HG02678 (cell line): ENCODE results near the gene PLCL2.
"Not testable (repeated sequence)": the region's sequence is repeated elsewhere in the genome, so short reads cannot be mapped to it uniquely, and the experiment has no call there.

ENCODE experiments used
- ATAC-seq: cut with Tn5 transposase; IDR thresholded peaks from one replicate; pipeline ENCODE4 v1.9.1; 2021; ENCODE audit warnings: mild to moderate bottlenecking, moderate library complexity; ENCODE audit not compliant: unreplicated experiment

The PLCL2 gene

DNA sequence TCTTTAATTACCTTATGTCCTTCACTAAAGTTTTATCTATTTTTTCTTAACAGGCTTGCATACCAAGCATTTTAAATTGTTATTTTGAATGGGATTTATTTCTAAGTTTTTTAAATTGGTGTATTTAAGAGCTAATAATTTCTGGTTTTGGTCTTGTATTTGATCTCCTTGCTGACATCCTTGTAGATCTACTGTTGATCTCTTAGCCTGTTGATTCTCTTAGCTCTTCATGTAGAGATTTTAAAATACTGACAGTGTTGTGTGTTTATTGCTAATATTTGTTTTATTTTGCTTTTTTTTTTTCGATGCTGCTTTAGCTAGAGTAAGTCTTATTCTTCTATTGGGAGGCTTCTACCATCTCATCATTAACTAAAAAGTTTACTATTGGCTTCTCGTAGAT lies 65.5 kb downstream of the PLCL2 start:
- ATAC-seq = no peak

DNA sequence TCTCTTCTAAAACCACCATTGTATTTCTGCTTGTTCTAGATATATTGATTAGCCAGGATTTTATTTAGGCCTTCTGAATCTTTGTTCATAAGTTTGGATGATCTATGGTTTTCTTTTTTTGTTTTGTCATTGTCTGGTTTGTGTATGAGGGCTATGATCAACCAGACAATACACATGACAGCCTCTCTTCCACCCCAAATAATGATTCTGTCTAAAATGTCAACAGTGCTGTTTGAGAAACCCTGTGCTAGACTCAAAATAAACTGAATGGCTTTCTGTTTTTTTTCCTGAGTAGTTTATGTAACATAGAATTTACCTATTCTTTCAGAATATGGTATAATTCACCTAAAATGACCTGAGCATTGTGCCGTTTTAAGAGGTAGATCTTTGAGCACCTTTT lies 66.1 kb downstream of the PLCL2 start:
- no peak for ATAC-seq

DNA sequence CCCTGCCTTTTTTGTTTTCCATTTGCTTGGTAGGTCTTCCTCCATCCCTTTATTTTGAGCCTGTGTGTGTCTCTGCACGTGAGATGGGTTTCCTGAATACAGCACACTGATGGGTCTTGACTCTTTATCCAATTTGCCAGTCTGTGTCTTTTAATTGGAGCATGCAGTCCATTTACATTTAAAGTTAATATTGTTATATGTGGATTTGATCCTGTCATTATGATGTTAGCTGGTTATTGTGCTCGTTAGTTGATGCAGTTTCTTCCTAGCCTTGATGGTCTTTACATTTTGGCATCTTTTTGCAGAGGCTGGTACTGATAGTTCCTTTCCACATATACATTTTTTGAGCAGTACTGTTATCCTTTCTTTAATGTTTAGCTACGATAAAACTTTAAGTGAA lies 73.1 kb downstream of the PLCL2 start:
- not testable (repeated sequence) for ATAC-seq

DNA sequence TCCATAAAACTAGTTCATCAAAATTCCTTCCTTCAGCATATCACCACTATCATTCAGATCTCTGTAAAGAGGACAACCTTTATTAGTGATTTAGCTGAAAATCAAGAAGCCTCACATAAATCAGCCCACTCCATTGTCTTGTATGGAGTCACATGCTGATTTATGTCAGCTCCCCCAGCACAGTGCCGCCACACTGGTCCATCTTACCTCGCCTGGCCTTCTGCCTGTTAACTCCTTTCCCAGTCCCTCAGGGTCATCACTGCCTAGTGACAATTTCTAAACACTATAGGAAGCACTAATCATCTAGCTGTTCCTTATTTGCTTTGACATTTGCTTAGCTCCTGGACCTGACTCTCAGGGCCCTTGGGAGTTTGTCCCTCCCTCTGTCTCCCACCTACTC lies 75.4 kb downstream of the PLCL2 start:
- no peak for ATAC-seq

DNA sequence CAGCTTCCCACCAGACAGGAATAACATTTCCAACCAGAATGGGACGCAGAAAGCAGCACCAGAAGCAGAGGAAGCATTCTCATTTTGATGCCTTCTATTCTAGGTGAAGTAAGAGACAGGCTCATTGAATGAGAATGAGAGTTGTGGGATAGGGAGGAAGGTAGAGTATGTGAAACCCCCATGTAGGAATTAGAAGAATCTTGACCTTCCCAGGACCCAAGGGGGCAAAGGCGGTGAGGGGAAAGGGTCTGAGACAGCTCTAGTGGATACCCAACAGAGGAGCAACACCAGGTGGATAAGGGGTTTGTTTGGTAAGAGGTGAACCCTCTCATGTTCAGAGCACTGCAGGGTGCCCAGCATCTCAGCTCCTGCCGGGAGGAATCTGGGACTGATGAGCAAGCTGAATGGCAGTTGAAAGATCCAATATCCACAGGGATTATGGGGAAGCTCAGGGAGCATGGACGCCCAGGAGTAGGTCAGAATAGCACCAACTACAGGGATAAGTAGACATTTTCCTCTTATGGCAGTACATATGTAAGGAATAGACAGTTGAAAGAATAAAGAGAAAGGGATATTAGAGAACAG lies 77.0 kb downstream of the PLCL2 start:
- ATAC-seq = no peak

DNA sequence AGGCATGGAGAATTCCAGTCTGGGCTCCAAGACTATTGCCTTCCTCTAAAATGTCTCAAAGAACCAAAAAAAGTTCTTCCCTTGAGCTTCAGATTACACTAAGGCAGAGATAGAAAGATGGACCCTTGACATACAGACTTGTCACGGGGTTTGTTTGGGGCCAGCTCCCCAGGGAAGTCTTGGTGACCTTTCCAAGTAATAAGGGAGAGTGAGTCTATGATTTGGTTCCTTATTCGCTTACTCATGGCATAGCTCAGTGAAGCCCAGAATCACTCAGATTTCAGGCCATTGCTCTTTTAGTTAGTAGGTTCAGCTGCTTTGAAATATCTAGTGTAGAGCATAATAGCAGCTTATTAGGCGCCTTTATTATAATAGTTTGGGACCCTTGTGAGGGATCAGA lies 90.3 kb downstream of the PLCL2 start:
- no peak for ATAC-seq

DNA sequence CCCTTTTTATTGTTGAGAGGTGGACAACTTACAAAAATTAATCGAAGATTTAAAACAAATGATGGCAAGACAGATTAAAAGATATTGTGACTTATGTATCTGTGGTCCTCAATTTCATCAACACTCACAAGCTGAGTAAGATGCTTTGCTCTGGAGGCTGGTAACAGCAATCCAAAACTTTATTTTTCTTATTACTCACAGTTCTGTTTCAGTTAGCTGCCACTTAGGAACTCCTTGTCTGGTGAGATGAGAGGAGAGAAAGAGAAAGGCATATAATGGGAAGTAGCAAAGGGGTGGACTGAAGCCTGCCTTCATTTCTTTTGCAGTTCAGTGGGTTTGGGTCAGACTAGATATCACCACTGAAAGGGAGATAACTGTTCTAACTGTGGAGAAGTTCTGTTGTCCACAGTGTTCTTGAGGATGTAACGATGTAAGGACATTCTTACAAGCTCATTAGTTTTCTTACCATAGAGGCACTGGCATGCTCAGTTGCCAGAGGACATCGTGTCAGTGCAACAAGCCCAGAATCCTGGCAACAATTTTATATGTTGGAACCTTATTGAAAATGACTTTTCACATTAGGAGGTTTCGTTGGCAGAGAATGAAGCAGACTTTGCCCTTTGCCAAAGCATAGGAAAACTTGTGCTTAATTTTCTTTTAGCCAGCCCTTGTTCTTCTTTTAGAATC lies 93.6 kb downstream of the PLCL2 start:
- no peak for ATAC-seq

DNA sequence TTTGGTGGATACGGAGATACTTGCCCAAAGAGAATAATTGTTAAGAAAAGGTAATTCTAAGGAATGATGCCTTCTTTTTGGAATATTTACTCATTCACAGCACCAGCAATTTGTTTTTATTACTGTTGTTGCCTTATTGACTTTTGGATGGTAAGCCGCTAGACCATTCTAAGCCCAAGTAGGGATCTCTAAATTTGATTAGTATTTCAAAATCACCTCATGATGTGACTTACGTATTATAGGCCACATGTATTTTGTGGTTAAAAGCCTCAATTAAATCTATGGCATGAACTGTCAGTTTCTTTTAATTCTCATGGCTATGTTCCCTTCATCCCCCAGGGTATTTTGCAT lies 94.1 kb downstream of the PLCL2 start:
- ATAC-seq = no peak

DNA sequence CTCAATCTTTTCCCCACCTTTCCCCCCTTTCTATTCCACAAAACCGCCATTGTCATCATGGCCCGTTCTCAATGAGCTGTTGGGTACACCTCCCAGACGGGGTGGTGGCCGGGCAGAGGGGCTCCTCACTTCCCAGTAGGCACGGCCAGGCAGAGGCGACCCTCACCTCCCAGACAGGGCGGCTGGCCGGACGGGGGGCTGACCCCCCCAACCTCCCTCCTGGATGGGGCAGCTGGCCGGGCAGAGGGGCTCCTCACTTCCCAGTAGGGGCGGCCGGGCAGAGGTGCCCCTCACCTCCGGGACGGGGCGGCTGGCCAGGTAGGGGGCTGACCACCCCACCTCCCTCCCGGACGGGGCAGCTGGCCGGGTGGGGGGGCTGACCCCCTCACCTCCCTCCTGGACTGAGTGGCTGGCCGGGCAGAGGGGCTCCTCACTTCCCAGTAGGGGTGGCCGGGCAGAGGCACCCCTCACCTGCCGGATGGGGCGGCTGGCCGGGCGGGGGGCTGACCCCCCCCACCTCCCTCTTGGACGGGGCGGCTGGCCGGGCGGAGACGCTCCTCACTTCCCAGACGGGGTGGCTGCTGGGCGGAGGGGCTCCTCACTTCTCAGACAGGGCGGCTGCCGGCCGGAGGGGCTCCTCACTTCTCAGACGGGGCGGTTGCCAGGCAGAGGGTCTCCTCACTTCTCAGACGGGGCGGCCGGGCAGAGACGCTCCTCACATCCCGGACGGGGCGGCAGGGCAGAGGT lies 95.2 kb downstream of the PLCL2 start:
- ATAC-seq = not testable (repeated sequence)

DNA sequence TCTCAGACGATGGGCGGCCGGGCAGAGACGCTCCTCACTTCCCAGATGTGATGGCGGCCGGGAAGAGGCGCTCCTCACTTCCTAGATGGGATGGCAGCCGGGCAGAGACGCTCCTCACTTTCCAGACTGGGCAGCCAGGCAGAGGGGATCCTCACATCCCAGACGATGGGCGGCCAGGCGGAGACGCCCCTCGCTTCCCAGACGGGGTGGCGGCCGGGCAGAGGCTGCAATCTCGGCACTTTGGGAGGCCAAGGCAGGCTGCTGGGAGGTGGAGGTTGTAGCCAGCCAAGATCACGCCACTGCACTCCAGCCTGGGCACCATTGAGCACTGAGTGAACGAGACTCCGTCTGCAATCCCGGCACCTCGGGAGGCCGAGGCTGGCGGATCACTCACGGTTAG lies 95.8 kb downstream of the PLCL2 start:
- ATAC-seq = not testable (repeated sequence)

DNA sequence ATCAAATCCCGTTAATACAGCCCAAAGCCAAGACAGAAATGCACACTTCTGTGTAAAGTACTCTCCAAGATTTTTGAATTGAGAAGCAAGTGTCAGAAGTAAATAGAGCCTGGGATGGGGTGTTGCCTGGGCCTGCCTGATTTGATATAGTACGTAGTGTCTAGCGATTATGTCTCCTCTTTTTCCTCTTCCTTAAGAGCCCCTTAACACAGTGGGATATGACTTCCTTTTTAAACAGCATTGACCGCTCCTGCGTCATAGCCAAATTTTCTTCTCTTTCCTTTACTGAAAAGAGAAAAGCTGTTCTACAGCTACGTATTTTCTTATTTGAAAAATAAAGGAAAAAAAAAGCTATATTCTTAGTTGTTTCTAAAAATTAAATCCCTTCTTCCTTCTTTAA lies 97.7 kb downstream of the PLCL2 start:
- no peak for ATAC-seq

DNA sequence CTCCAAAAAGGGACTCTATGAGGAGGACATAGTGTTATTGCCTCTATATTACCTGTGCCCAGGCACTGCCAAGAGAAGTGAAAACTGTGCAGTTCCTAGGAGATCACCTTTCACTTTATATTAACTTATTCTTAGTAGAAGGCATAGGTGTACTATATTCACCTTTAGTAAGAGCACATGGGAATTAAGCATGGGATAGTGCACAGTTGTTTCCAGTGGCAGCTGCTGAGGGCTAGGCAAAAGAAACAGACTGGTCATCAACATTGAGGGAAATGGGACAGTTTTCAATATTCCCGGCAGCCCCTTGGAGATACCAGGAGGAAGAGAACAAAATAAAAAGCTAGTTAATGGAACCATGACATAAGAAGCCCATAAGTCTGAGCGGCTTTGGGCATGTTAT lies 100.9 kb downstream of the PLCL2 start:
- ATAC-seq = no peak

DNA sequence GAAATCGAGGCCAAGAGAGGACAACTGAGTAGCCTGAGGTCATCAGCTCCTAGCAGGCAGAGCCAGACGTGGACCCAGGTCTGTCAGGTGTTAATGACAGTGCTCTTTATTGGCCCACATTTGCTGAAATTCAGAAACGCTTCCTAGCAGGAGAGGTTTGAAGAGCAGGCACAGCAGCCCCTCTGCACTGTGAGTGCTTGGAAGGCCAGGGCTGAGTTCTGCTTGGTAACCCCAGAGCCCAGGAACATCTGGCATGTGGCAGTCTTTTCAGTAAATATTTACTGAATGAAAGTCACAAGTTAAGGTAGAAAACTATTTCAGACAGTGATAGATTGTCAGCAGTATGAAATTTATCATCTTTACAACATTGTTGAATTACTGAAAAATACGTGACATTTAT lies 102.4 kb downstream of the PLCL2 start:
- no peak for ATAC-seq

DNA sequence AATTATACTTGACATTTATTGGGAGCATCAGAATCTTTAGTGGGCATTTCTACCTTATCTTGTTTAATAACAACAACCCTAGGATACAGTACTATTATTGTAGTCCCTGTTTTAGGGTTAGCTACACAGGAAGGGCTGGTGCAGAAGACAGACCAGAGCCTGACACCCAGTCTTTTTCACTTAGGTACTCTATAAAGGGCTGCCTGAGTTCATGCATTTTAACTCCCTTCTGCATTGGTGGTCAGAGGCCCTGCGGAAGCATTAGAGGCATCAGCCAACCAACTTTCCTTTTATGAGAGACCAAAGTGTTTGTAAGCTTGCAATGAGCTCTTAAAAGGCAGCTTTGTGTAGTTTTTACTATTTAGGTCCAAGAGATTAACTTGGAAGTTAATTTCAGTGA lies 105.4 kb downstream of the PLCL2 start:
- ATAC-seq = no peak

DNA sequence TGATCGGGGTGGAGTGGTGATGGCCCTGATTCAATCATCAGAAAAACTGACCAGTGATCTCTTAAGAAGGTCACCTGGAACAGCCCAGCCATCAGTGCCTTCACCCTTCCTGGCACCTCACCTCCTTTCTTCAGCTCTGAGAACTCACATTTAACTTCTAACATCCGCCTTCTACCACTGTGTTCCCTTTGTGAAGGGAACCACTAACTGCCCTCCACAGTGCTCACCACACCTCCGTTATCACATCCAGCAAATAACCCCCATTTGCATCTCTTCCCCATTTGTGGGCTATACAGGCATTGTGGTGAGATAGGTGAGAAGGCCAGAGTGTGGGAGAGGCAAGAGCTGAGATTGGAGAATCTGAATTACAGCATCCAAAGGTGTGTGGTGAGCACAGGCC lies 107.4 kb downstream of the PLCL2 start:
- ATAC-seq = no peak

DNA sequence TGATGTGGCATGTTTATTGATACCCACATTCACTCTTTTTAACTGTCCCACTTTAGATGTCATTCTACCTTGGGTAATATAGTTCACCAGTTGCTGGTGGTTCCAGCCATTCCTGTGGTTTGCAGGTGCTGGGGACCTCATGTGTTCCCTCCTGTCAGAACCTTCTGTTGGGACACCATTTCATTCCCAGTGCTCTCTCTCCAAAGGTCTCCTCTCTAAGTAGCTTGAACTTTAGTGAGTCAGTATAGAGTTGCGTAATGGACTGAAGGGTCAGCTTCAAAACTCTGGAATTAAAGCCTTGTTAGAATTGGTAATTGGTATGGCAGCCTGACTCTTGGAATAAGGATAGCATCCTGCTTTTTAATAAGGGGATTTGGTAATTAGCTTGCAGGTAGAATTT lies 108.5 kb downstream of the PLCL2 start:
- no peak for ATAC-seq

DNA sequence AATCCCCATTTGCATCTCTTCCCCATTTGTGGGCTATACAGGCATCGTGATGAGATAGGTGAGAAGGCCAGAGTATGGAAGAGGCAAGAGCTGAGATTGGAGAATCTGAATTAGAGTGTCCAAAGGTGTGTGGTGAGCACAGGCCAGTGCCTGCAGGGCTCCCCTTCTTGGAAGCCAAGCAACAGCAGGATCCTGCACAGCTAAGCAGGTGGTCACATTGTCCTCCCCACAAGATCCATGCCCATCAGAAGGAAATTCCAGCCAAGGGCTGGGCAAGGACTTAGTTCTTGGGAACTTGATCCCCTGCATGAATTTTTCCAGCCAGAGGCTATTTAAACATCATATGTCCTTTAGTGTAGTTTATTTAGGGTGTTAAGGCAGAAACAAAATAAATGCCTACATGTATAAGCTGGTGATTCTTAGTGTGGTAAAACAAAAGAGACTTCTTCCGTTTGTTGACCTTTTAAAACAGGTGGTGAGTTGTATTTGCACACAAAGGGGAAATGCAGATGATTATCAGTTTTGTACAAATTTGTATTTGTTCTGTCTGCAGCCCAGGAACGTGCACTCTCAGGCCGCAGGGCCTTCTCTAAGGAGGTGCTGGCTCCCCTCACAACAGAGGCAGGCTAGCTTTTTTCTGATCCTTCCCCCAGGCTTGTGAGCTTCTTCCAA lies 110.2 kb downstream of the PLCL2 start:
- ATAC-seq = no peak

DNA sequence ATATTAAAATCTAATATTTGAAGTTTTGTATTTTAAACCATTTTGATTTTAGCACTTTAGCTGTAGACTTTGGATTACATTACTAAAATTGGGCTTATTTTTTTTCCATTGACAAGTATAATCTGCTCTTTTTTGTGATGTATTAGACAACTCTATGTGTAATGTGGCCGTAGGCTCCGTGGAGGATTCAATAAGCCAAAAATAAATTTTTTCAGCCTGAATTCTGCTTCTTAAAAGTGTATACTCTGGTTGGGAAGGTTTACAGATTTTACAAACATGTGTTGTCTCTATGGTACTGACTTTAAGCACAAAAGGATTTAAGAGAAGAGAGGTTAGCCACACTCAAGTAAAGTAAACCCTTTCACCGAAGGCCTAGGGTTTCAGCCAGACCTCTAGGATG lies 110.8 kb downstream of the PLCL2 start:
- no peak for ATAC-seq

DNA sequence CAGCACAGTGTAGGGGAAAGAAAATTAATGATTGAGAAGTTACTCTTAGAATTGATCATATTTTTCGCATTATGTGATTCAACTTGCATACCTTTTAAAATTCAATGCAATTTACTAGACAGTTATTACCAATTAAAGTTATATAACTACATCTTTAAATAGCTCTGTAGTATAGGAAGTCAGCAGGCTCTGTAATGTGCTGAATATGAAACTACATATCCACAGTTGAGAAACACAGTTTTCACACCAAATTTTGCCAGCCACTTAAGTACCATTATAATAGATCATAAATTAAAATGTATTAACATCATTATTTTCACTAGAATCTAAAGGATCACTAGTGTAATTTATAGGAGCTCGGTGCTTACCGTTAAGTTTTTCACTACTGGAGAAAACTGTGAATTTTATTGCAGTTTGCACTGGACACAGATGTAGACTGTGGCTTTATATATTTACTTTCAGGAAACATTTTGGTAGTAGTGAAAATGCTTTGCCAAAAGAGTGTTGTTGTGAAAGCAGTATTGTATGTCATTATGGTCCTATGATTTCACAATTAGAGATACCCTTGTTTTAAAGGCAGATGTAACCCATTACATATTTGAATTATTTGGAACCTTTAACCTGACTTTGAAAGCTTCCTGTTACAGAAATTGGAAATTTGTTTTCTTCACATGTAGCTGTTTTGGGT lies 113.6 kb downstream of the PLCL2 start:
- ATAC-seq = no peak

DNA sequence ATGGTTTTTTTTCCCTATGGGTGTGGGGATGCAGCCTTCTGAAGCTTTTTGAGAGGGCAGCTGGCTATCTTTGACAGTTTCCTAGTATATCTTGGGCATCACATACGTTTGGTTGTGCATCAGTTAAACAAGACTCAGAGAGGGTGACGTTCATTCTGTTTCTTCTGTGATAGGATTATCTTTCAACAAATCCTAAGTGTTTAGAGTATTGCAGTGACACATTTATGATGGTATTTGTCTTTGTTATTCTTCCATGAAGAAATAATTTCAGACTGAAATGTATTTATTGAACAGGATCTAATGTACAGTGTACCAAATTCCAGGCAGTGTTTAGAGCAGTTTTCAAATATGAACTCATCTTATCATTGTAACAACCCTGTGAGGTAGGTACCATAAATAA lies 114.4 kb downstream of the PLCL2 start:
- ATAC-seq = no peak

DNA sequence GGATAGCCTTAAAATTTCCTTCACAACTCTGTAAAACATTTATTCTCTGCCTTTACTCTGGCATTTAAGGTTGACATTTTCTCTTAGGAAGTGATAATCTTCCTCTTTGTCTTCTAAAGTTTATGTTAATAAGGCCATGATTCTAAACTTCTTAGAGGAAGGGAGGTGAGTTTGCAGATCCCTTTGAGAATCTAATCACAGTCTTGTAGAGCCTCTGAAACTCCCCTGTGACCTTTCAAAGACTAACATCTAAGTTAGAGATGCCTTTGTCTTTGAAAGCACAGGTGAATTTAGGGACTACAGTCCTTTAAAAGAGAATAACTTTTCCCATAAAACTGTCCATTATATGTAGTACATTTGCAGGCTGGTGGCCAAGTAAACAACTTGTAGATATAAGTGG lies 115.1 kb downstream of the PLCL2 start:
- ATAC-seq = no peak
